Femur (tissue), 1 donor: ENCODE results near the gene C6orf89.

Experiments used
- DNase-seq: peaks from one replicate; pipeline ENCODE4 v3.0.0-alpha.2; 2017

Gene C6orf89

DNA sequence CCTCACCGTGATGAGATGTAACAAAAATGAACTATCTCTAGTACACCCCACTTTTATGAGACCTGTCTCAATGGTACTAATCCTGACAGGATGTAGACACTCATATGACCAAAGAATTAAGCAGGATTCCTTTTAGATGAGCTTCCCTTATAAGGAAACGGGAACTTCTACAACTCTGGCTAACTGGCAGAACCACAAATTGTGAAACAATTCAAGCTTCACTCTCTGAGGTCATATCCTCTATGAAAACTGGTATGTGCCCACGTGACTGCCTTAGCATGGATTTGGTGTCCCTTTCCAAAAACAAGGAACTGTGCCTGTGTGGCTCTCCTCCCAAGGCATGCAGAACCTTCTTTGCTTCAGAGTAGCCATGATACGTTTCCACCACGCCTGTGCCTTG lies 32.4 kb upstream of the C6orf89 start:
- DNase-seq: no peak

- no peak for DNase-seq
Observed at GRCh38 chr6:36855750-36856149, 30.0 kb upstream of the C6orf89 start.

GRCh38 chr6:36856277-36856676 lies 29.5 kb upstream of the C6orf89 start:
- DNase-seq: no peak

DNA sequence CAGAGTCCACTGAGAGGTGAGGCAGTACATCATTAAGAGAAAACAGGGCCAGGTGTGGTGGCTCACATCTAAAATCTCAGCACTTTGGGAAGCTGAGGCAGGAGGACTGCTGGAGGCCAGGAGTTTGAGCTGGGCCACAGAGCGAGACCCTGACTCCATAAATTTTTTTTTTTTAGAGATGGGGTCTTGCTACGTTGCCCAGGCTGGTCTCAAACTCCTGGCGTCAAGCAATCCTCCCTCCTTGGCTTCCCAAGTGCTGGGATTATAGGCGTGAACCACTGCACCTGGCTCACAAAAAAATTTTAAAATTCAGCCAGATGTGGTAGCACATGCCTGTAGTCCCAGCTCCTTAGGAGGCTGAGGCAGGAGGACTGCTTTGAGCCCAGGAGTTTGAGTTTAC lies 28.4 kb upstream of the C6orf89 start:
- DNase-seq: no peak

GRCh38 chr6:36858407-36858981 lies 27.3 kb upstream of the C6orf89 start:
- peak; percentile 46 for DNase-seq

GRCh38 chr6:36860126-36860525 lies 25.6 kb upstream of the C6orf89 start:
- no peak for DNase-seq

GRCh38 chr6:36862164-36862847 lies 23.4 kb upstream of the C6orf89 start:
- DNase-seq: no peak

- no peak for DNase-seq
Observed at GRCh38 chr6:36862848-36863382, 22.8 kb upstream of the C6orf89 start.

- no peak for DNase-seq
Observed at GRCh38 chr6:36863670-36864540, 21.8 kb upstream of the C6orf89 start.

DNA sequence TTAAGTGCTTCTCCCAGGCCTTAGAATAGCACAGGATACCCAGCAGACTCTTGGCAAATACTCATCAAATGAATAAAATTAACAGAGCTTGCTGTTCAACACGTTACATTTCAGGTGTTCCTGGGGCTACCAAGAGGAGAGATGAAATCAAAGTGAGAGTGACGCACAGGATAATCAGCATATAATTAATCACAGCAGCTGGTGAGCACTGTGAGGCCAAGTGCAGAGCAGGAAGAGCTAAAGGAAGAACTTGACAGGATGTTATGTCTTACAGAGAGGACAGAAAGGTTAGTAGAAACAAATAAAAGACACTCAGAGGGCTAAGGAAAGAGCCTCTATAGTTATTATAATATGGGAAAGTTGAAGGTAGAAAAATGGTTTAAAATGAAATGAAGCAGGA lies 19.9 kb upstream of the C6orf89 start:
- DNase-seq: no peak

- DNase-seq: no peak
Observed at GRCh38 chr6:36867471-36868224, 18.1 kb upstream of the C6orf89 start.

DNA sequence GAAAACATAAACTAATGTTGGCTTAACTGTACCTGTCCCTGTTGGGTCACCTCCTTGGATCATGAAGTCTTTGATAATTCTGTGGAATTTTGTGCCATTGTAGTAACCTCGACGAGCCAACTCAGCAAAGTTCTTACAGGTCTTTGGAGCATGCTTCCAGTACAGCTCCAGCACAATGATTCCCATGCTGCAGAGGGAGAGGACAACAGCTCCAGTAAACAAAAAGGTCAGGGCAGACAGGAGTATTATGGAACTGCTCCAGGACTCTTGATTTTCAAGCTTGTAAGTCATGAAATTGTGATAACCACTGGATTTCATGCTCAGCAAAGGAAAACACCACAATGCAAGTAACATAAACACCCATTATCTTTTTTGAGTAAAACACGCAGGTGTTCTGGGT lies 14.1 kb upstream of the C6orf89 start:
- no peak for DNase-seq

- DNase-seq: no peak
Observed at GRCh38 chr6:36873115-36873514, 12.6 kb upstream of the C6orf89 start.

- no peak for DNase-seq
Observed at GRCh38 chr6:36873612-36874442, 11.9 kb upstream of the C6orf89 start.

GRCh38 chr6:36874443-36875249 lies 11.1 kb upstream of the C6orf89 start, which contains the start of gene PPIL1:
Gene PPIL1 (minus strand): TSS chr6:36874803. CDS start chr6:36874772, 31 bp downstream.
- peak; percentile 93 for DNase-seq

DNA sequence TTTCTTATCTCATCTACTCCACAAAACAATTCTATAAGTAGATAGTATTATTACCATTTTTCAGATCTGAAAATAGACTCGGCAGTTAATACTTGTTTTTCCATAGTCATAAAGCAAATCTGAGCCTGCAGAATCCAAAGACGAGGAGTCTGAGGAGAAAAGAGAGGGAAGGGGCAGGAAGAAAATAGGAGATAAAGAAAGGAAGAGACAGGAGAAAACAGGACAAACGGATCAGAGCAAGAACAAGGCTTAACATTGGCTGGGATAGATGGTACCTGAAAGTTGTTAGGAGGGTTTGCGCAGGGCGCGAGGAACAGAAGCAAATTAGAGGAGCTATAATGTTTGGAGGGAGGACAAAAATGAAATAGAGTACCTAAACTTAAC lies 10.5 kb upstream of the C6orf89 start:
- DNase-seq: no peak

DNA sequence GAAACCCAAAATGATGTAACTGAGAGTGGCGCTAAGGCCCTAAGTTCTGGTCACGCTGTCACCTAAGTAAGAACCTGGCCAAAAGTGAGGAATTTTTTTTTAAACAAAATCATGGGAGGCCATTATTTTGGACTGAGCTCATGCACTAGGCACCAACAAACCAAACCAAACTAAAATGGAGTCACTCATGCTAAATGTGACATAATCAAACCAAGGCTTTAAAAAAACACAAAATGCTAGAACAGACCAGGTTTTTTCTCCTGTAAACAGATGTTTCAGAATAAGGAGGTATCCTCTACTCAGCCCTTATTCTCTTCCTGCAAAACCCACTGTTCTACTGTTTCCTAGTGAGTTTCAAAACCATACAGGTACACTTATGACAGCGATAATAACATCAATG lies 1.1 kb upstream of the C6orf89 start:
- DNase-seq: no peak

DNA sequence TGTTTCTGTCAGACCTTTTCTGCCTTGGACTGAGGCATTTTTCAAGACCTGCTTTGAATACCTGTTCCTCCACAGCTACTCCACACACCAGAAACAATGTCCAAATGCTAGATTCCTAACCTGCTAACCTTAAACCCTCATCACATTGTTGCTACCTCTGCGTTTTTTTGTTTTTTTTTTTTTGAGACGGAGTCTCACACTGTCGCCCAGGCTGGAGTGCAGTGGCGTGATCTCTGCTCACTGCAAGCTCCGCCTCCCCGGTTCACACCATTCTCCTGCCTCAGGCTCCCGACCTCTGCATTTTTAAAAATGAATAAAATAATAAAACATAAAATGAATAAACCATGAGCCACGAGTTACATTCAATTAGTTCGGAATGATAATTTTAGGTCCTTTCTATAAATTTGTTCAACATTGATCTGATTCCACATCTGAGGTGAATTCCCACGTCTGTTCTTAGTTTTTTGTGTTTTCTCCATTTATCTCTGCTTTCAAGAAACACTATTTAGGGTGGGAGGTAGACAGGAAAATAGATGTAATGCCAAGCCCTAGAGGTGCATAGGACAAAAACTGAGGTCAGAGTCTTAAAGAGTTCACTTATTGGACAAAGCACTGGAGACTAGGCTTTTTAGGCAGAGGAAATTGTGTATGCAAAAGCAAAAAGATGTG lies 1.3 kb downstream of the C6orf89 start:
- DNase-seq: no peak

GRCh38 chr6:36888115-36888643 lies 2.4 kb downstream of the C6orf89 start:
- DNase-seq: no peak
